Dedifferentiated amniotic fluid mesenchymal stem cell (primary cell): ENCODE data around the gene PLRG1.
A peak's percentile ranks its signal among the peaks of the same experiment; 100 is the strongest.
"Not testable (repeated sequence)": the region's sequence is repeated elsewhere in the genome, so short reads cannot be mapped to it uniquely, and the experiment has no call there.

Experiments
- DNase-seq: peaks from one replicate; pipeline ENCODE4 v3.0.0-alpha.2; 2016; ENCODE audit errors: extremely low spot score

PLRG1 gene

DNA sequence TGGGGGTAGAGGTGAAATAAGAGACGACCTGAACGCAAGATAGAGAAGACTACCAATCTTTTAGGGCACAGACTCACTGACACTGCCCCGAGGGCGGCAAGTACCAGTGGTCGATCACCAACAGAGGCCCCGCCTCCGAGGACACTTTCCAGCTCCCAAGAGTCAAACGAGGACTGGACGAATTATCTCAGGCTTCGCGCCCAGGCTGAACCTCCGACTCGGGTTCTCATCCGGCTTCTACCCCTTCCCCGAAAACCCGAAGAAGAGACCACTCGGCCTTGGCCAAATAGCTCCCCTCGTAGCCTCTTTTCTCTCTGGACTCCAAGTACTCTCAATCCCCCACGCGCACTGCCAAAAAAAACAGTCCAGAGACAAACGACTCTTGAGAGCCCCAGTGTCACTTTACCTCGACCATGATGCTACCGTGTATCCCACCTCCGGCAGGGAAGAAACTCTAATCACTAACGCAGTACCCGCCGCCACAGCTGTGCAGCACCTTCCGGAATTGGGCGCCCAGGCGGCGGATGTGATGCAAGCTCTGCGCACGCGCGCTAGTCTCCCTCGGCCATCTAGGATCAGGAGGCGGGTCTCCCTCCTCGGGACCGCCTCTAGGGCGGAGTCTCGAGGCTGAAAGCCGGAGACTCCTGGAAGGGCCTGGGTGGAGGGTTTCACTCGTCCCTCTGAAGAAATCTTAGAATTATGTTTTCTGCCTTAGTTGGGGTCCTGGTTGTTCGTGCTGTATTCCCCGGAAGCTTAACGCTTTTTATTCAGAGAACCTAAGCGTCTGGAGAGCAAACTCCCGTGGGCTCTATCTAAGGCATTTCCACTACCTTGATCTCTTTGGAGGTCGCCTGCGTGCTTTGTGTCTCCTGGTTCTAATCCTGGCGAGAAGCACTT is at the start of gene PLRG1:
PLRG1 (minus strand) TSS at position 507 of the 897 bp plus-strand sequence; CDS start at position 415, 92 bp downstream.
- peak; percentile 98 for DNase-seq

DNA sequence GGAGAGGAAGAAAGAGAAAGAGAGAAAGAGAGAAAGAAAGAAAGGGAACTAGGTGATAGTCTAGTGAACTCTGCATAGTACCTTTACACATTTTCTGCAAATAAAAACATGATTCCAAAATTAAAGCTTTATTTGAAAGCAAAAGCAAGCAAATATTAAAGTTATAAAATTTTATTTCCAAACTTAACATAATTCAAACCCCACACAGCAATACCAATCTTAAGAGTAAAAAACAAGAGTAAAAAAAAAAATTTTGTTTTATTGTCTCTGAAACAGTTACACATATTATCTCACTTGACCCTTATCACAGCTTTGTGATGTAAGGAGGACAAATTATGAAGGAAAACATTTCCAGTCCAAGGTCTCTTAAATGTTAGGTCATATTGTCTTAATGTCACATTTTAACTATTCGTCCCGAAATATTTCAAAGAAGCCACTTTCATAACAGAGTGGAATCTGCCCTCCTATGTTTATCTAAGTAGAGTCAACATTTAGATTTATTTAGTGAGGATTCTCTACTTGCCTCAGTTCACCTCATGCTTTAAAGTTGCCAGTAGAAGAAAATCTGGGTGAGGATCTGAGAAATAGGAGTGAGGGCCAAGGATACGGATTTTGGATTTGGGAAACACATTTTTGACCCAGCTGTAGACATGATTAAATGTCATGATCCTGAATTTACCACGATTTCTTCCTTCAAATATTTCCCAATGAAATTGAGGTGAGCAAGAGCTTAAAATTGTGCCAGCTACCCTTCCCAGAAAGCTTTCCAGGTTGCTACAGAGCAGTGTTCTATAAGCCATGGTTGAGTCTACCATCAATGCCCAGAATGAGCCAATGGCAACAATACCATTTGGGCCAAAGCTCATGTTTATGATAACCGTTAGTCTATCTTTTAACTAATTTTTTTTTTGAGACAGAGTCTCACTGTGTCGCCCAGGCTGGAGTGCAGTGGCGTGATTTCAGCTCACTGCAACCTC is 47.9 kb upstream of the PLRG1 start:
- no peak for DNase-seq

DNA sequence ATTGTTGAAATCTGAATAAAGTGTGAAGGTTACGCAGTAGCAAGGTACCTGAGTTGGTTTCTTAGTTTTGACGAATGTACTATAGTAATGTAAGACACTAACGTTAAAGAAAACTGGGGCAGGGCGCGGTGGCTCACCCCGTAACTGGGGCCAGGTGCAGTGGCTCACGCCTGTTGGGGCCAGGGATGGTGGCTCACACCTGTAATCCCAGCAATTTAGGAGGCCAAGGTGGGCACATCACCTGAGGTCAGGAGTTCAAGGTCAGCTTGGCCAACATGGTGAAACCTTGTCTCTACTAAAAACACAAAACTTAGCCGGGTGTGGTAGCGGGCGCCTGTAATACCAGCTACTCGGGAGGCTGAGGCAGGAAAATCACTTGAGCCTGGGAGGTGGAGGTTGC is 47.1 kb upstream of the PLRG1 start:
- not testable (repeated sequence) for DNase-seq

DNA sequence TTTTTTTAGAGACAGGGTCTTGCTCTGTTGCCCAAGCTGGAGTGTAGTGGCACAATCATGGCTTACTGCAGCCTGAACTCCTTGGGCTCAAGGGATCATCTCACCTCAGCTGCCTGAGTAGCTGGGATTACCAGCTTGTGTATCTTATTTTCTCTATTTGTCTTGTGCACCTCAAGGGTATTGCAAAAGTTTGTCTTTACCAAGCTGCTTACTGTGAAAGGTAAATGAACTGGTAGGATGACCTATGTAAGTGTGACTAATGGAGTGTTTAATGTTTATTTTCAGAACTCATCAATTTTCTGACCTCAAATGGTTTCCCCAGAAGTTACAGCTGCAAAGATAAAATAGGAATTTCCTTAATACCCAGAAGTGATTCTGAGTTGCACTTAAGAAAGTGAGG is 45.6 kb upstream of the PLRG1 start:
- DNase-seq: no peak

DNA sequence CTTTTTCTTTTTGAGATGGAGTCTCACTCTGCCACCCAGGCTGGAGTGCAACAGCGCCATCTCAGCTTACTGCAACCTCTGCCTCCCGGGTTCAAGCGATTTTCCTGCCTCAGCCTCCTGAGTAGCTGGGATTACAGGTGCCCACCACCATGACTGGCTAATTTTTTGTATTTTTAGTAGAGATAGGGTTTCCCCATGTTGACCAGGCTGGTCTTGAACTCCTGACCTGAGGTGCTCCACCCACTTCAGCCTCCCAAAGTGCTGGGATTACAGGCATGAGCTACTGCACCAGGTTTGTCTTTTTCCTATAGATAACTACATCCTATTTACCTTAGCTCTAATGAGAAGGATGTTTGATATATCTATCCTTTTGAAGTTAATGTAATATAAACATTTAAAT is 44.1 kb upstream of the PLRG1 start:
- DNase-seq: not testable (repeated sequence)

DNA sequence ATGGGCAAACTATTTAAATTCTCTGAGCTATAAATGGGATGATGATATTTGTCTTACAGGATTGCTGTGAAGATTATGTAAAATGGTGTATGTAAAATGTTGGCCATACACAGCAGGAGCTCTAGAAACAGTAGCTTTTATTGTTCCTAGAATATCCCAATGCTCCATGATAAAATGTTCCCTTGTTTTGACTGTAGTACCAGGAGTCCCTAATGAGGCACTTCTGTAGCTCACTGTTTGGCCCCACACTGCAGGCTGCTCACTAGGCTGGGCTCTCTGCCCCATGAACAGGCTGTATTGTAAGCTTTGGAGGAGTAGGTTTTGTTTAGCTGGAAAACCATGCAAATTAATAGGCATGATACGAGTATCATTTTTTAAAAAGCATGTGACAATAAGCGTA is 43.7 kb upstream of the PLRG1 start:
- DNase-seq: no peak

DNA sequence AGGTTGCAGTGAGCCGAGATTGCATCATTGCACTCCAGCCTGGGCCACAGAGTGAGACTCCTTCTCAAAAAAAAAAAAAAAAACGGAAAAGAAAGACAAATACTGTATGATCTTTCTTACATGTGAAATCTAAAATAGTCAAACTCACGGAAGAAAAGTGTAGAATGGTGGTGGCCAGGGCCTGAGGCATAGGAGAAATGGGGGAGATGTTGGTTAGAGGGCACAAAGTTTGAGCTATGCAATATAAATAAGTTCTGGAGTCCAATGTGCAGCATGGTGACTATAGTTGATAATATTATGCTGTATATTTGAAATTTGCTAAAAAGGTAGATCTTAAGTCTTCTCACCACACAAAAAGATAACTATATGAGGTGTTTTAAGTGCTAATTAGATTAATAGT is 41.7 kb upstream of the PLRG1 start:
- no peak for DNase-seq

DNA sequence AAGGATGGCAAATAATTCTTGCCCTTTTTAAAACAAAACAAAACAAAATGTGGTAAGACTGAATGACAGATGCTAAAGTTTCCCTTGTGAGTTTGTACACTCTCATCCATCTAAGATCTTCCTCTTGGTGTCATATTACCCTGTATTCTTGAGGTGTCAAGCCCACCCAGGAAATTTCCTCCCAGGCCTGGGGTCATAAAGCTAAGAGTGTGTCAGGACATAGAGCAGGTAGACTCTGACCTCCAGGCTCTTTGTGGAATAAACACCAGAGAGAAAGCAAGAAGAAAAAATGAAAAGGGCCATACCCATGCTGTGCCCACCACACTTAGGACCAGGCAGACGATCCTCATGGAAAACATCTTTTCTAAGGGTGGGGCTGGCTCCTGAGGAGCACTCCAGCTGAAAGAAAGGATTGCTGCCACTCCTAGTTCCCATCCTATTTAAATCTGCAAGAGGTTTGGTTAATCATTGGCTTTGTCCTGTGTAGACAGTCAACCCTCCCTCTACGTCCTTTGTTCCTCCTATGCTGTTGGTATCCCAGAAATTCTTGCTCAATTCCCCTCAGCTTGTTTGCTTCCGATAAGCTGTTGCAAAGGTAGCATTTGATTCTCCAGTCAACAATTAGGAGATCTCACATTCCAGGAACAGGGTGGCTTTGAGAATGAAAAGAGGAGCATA is 40.3 kb upstream of the PLRG1 start, which contains the start of gene FGA:
FGA (minus strand) TSS at position 414 of the 678 bp plus-strand sequence; CDS start at position 359, 55 bp downstream.
- DNase-seq: no peak

DNA sequence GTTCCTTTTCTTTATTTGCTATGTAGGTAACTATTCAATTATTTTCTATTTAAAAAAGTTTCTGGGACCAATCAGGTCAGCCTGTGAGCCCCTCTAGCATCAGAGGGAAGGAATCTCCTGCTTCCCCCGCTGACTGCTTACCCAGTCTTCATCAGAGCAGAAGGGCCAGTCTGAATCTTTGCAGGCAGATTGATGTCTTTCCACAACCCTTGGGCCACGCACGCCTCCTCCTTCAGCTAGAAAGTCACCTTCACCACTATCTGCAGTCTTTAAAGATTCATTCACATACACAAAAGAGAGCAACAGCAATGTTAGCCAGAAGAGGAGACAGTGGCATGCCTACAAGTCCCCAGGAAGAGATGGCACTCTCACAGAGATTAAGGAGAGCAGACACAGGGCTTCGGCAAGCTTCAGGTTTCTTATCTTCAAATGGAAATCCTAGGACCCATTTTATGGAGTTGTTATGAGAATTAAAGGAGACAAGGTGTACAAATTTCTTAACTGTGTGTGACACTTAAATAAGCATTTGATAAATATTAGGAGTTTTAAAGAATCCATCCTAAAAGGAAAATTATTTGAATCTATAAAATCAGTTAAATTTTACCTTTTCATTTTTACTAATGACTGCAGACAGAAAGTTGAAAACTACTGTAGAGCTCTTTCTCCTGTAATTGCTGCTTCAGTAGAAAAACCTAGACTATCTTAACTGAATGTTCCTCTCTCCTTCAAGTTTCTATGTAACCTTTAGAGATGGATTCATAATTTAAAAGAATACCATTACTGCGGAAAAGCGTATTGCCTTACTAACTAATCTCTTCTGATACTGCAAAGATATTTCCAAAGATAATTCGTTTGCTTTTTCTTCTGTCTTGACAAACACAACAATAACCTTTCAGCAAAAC is 39.3 kb upstream of the PLRG1 start:
- no peak for DNase-seq

DNA sequence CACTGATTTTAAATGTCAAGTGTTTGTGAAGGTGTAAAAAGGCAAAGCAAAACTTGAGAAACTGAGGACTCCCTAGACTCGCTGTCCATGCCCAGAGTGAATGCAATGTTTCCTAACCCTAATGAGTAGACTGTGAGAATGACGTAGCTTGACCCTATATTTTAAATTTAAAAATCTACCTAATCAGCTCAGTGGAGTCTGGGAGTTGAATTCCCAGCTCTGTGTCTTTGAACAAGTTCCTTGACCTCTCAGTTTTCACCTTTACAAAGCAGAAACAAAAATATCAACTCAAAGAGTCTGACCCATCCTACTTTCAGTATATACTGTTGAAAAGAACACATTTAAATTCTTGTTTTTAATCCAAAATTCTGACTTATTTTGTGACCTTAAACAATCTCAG is 38.0 kb upstream of the PLRG1 start:
- DNase-seq: no peak

DNA sequence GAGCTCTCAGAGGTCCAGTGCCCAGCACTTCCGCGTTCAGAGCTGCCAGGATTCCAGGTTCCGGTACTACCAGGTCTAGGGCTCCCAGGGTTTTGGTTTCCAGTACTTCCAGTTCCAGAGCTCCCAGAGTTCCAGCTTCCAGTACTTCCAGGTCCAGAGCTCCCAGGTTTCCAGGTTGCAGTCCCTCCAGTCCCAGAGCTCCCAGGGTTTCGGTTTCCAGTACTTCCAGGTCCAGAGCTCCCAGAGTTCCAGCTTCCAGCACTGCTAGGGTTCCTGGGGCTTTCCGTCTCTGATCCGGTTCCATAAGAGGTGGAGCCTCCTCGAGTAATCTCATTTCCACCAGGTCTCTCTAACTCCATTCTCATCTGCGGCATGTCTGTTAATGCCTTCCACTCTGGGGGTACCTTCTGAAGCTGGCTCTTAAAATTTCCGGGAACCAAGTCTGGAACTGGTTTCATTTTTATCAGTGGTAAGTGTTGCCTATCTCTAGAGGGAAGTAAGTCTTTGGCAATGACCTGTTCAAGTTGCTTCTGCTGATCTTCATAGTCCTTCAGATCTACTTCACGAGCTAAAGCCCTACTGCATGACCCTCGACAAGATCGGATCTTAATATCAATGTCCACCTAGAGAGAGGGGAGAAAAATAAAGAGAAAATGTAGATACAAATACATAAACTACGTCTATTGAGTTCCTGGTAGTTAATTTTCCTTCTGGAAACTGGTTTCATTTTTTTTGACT is 36.3 kb upstream of the PLRG1 start:
- no peak for DNase-seq

DNA sequence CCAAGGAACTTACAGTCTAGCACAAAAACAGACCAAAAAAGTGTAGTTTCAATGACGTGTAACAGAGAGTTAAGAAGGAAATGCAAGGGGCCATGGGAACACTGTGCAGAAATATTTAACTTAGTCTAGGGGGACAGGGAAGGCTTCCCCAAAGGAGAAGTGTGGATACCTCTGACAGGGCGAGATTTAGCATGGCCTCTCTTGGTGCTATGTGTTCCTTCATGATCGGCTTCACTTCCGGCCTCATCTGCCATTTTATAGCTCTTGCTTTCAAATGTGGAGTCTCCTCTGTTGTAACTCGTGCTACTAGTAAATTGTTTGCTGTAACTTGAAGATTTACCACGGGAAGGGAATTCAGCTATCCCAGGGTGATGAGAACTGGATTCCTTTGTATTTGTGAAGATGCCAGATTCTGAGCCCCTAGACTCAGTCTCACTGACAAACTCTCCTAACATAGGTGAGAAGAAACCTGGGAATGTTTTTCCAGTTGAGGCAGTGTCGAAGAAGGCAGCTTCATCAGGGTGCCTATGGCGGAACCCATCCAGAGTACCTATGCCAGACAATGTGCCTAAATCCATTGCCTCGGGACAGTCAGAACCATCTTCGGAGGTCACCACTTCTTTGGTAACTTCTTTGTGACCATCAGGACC is 35.3 kb upstream of the PLRG1 start:
- DNase-seq: no peak

DNA sequence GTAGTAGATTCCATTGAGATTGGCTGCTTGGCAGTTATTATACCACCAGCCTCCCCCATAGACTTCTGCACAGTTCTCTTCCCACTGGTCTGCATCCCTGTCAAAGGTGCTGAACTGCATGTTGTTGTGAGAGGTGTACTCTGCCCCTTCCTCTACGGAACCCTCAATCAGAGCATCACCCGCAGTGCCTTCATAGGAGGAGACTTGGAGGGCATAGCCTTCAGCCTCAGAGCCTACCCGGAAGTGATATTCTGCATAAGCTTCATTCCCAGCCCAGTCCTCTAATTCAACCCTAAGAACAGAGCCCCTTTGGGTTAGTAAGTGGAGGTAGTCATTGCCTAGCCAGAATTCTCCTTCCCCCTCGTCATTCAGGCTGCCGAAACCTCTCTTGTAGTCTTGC is 34.1 kb upstream of the PLRG1 start:
- no peak for DNase-seq

DNA sequence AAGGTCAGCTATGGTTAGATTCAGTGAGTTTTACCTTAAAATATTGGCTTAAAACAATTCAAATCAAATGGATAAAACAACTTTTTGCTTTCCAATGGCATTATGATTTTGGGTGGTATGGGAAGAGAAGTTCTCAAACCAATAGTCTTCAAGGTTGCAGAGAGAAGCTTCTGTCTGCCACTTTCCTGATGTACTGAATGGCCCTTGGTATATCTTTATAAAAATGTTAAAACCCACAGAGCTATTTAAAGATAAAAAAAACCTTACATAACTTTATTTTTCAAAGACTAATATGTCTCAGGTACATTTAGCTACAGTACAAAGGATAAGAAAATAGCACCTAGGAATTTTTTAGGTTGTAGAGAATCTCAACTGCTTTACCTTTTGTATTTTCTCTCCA is 33.5 kb upstream of the PLRG1 start:
- no peak for DNase-seq

DNA sequence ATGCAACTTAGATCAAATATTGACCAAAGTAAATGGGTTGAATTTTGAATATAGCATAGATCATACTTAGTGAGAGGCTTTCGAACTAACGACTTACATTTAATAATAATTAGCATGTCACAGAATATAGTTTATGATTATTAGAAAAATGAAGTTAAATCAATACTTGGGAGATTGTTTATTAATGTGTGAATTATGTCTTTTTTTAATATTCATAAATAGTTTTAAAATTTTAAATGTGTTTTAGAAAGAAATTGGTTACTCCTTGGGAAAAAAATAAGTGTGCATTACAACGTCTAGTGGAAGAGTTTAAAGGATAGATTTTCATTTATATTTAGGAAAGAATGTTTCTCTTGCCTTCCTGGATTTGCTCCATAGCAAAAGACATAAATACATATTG is 33.0 kb upstream of the PLRG1 start:
- no peak for DNase-seq

DNA sequence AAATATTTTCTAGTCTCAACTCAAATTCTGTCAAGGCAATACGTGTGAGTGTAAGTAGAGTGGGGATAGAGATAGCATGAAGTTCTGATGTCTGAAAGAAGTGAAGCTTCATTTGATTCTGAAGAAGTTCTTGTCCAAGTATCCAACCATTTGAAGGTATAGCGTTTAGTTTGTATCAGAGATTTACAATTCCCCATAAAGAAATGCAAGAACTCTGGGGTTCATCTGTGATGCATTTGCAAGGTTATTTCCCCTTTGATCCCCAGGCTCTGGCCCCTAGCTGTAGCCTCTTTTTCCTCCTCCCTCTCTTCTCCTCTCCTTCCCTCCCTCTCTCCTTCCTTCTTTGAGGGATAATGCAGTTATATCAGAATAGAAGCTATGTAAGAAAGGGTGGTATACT is 32.5 kb upstream of the PLRG1 start:
- DNase-seq: no peak

DNA sequence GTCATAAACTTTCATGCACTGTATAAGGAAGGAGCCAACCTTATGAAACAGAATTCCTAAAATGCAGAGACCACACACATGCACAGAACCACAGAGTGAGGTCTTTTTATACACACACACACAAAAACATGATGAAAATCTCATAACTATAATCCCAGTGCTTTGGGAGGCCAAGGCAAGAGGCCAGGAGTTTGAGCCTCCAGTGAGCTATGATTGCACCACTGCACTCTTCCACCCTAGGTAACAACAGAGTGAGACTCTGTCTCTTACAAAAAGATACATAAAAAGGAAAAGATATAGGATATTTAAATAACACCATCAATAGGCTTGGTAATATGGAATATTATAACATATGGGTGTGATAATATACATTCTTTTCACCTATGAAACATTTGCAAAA is 29.7 kb upstream of the PLRG1 start:
- DNase-seq: no peak

DNA sequence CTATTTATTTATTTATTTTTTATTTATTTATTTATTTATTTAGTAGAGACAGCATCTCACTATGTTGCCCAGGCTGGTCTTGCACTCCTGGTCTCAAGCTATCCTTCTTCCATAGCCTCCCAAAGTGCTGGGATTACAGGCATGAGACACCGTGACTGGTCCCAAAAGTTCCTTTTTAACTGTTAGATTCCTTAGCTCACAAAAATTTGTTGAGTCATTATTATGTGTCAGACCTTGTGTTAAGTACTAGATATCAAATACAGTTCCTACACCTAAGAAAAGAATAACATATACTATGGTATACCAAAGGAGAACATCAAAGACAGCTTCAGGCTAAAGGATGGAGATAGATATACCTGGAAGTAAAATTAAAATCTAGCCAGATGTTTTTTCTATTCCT is 28.7 kb upstream of the PLRG1 start:
- DNase-seq: no peak

DNA sequence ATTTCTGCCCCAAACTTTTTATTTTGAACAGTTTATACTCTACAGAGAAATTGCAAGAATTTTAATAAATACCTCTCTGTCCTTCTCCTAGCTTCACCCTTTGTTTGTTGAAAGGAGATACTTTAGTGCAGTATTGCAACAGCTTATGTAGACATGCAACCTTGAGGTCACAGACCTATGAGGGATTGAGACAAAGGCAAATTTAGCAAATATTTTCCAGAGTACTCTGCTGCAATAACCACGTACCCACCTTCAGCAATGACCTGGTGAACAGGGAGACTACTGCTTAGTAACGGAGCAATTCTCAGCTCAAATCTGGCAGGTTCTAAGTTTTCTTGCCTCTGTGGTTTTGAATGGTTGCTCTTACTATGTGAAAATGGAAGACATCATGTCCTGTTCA is 27.1 kb upstream of the PLRG1 start:
- DNase-seq: no peak

DNA sequence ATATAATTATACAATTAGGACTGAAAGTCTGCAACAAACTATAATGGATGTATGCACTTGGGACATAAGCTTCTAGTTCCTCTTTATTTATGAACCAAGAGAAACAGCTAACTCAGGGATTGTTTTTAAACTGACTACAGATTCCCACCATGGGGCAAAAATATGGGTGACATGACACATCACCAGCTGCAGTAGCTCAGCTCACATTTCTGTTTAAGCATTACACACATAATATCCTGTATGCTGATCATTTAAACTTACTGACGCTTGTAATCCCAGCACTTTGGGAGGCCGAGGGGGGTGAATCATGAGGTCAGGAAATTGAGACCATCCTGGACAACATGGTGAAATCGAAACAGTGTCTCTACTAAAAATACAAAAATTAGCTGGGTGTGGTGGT is 24.1 kb upstream of the PLRG1 start:
- no peak for DNase-seq
